A673 (cell line): ENCODE measurements around the gene GPR137C.

Source experiments
- CTCF ChIP-seq: fragments of 300-800, 200-600 bp; sonication (generic); conservative IDR thresholded peaks from 2 replicates; pipeline ENCODE4 v1.5.1; 2017; ENCODE audit warnings: low read depth, mild to moderate bottlenecking, antibody characterized with exemption, low read length, moderate library complexity, mixed read lengths
- EZH2 ChIP-seq: fragments of 200-600 bp; sonication (generic); IDR thresholded peaks from 2 replicates; pipeline ENCODE4 v1.6.1; 2017; ENCODE audit warnings: borderline replicate concordance, low read depth, mild to moderate bottlenecking, mixed read lengths, antibody characterized with exemption, low read length; ENCODE audit not compliant: poor library complexity, severe bottlenecking

DNA sequence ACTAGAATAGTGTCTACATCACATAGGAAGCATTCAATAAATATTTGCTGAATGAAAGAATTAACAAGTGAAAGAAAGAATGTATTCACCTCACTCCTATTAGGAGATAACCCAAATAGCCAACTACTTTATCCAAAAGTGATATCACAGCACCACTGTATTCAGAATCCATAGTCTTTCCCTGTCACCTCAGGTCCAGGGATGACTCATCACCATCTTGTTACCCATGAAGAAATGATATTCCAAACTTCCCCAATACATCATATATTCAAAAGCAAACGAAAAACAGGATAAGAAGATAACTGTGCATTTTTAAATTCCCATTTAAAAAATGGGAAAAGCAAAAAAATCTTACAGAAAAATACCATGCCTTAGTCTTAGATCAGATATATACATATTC, 39.4 kb upstream of the GPR137C start:
- no peak for TF ChIP-seq CTCF
- TF ChIP-seq EZH2, result no peak
